Measurements from ENCODE around the gene SLC2A6.

Gene SLC2A6

DNA sequence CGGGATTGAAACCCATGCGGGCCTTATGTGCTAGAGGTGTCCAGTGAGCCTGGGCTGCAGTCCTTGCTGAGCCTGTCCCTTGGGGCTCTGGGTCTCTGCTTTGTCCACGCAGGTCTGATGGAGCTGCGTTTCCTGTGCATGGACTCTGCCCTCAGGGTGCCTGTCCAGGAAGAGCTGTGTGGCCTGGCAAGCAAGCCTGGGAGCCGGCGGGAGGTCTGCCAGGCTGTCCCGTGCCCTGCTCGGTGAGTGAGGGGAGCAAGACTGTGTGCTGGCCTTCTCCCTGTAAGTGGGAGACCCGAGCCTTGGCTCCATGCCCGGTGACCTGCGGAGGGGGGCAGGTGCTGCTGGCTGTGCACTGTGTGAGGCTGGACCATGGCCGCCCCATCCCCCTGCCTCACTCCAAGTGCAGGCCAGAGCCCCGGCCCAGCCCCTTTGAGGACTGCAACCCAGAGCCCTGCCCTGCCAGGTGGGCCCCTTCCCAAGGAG lies 30.4 kb downstream of the SLC2A6 start:
- peaks cover 4% of the 10 kb centered on the region for H3K27me3 ChIP-seq (ENCODE audit: insufficient read depth, low read length)
- no peak overlapping the region for H3K4me3 ChIP-seq (ENCODE audit: low read depth, low read length, poor library complexity, severe bottlenecking)
- no peak overlapping the region for H3K27ac ChIP-seq (ENCODE audit: low read depth, low read length, poor library complexity, severe bottlenecking)
- H3K4me1 ChIP-seq (ENCODE audit: insufficient read depth, low read length, severe bottlenecking), result no peaks in the 10 kb centered on the region
- no peaks in the 10 kb centered on the region for H3K36me3 ChIP-seq (ENCODE audit: insufficient read depth, low read length)
- no peaks in the 10 kb centered on the region for H3K9me2 ChIP-seq (ENCODE audit: low read depth, low read length)
- no peaks in the 10 kb centered on the region for H4K20me1 ChIP-seq (ENCODE audit: insufficient read depth, low read length)
- no peak for TF ChIP-seq EZH2 (IDR thresholded peaks at IDR 0.05; ENCODE audit: borderline replicate concordance, low read length)
- TF ChIP-seq, protein P1, sequence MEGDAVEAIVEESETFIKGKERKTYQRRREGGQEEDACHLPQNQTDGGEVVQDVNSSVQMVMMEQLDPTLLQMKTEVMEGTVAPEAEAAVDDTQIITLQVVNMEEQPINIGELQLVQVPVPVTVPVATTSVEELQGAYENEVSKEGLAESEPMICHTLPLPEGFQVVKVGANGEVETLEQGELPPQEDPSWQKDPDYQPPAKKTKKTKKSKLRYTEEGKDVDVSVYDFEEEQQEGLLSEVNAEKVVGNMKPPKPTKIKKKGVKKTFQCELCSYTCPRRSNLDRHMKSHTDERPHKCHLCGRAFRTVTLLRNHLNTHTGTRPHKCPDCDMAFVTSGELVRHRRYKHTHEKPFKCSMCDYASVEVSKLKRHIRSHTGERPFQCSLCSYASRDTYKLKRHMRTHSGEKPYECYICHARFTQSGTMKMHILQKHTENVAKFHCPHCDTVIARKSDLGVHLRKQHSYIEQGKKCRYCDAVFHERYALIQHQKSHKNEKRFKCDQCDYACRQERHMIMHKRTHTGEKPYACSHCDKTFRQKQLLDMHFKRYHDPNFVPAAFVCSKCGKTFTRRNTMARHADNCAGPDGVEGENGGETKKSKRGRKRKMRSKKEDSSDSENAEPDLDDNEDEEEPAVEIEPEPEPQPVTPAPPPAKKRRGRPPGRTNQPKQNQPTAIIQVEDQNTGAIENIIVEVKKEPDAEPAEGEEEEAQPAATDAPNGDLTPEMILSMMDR (IDR thresholded peaks at IDR 0.05; ENCODE audit: low read length), result no peak
- H3F3A ChIP-seq (ENCODE audit: insufficient read depth, low read length), result no peaks in the 10 kb centered on the region
- H3K4me2 ChIP-seq (ENCODE audit: low read length), result no peak overlapping the region
- no peaks in the 10 kb centered on the region for H3K79me2 ChIP-seq (ENCODE audit: insufficient read depth, low read length)
- H3K9ac ChIP-seq (ENCODE audit: low read length), result no peak overlapping the region
- H2AFZ ChIP-seq (ENCODE audit: low read length), result no peak overlapping the region
- H3K9me3 ChIP-seq (ENCODE audit: low read length), result no peaks in the 10 kb centered on the region

DNA sequence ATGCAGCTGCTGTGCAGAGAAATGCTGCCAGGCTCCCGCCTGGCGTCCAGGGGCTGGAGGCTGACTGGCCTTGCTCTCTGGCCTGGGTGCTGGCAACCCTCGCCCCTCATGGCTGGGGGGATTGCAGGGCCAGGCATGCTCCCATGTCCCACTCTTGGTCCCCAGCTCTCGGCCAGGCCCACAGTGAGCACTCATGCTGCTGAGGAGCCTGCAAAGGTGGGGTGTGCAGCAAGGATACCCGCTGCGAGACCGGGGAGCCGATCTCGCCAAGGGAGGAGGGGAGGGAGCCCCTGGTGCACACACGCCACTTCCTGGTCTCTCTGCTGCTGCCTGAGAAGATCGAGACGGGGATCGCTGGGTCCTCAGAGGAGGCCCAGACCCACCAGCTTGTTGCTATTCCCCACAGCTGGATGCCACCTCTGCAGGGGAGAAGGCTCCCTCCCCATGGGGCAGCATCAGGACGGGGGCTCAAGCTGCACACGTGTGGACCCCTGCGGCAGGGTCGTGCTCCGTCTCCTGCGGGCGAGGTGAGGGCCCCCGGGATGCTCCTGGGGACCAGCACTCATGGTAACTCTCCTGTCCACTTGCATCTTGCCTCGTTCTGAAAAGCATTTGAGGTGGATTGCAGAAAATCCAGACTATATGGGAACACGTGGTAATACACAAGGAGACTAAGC lies 33.5 kb downstream of the SLC2A6 start:
- Histone ChIP-seq H3K9me2 (ENCODE audit: low read depth, low read length) (no peaks in the 10 kb centered on the region), H3K27me3 (ENCODE audit: insufficient read depth, low read length) (peaks cover 4% of the 10 kb centered on the region; the same call in 1 of the 2 replicates), H3F3A (ENCODE audit: insufficient read depth, low read length) (no peaks in the 10 kb centered on the region), H2AFZ (ENCODE audit: low read length) (no peak overlapping the region), H3K4me1 (ENCODE audit: insufficient read depth, low read length, severe bottlenecking) (no peaks in the 10 kb centered on the region), H3K9me3 (ENCODE audit: low read length) (no peaks in the 10 kb centered on the region), H3K4me3 (ENCODE audit: low read depth, low read length, poor library complexity, severe bottlenecking) (no peak overlapping the region), H3K36me3 (ENCODE audit: insufficient read depth, low read length) (no peaks in the 10 kb centered on the region), H4K20me1 (ENCODE audit: insufficient read depth, low read length) (no peaks in the 10 kb centered on the region), H3K9ac (ENCODE audit: low read length) (no peak overlapping the region), H3K79me2 (ENCODE audit: insufficient read depth, low read length) (no peaks in the 10 kb centered on the region), H3K27ac (ENCODE audit: low read depth, low read length, poor library complexity, severe bottlenecking) (no peak overlapping the region), H3K4me2 (ENCODE audit: low read length) (no peak overlapping the region)
- TF ChIP-seq, protein P1 (IDR thresholded peaks at IDR 0.05; ENCODE audit: low read length), result no peak
- TF ChIP-seq EZH2 (IDR thresholded peaks at IDR 0.05; ENCODE audit: borderline replicate concordance, low read length), result no peak

DNA sequence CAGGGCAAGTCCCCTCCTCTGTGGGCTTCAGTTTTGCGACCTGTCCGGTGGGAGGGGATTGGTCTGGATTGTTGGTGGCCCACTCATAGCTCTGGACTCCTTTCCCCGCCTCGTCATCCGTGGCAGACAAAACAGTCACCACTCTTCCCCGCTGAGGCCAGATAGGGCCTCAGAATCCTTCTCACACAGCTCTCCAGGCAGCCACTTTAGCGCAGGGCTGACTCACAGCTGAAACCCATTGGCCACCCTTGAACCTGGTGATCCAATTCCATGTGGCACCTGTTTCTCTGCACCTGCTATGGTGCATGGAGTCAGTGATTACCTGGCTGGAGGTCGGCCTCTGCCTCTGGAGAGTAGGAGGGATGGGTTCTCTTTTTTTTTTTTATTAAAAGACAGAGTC lies 34.9 kb downstream of the SLC2A6 start:
- no peak overlapping the region for H3K9ac ChIP-seq (ENCODE audit: low read length)
- H3K79me2 ChIP-seq (ENCODE audit: insufficient read depth, low read length), result no peaks in the 10 kb centered on the region
- H2AFZ ChIP-seq (ENCODE audit: low read length), result no peak overlapping the region
- no peaks in the 10 kb centered on the region for H3K4me1 ChIP-seq (ENCODE audit: insufficient read depth, low read length, severe bottlenecking)
- H3K36me3 ChIP-seq (ENCODE audit: insufficient read depth, low read length), result no peaks in the 10 kb centered on the region
- H3K9me3 ChIP-seq (ENCODE audit: low read length), result no peaks in the 10 kb centered on the region
- H3K4me2 ChIP-seq (ENCODE audit: low read length), result no peak overlapping the region
- peaks cover 3% of the 10 kb centered on the region; the same call in 1 of the 2 replicates for H3K27me3 ChIP-seq (ENCODE audit: insufficient read depth, low read length)
- no peaks in the 10 kb centered on the region for H3K9me2 ChIP-seq (ENCODE audit: low read depth, low read length)
- H3K27ac ChIP-seq (ENCODE audit: low read depth, low read length, poor library complexity, severe bottlenecking), result no peak overlapping the region
- H3K4me3 ChIP-seq (ENCODE audit: low read depth, low read length, poor library complexity, severe bottlenecking), result no peak overlapping the region
- TF ChIP-seq, protein P1 (IDR thresholded peaks at IDR 0.05; ENCODE audit: low read length), result no peak
- no peak for TF ChIP-seq EZH2 (IDR thresholded peaks at IDR 0.05; ENCODE audit: borderline replicate concordance, low read length)
- no peaks in the 10 kb centered on the region for H3F3A ChIP-seq (ENCODE audit: insufficient read depth, low read length)
- H4K20me1 ChIP-seq (ENCODE audit: insufficient read depth, low read length), result no peaks in the 10 kb centered on the region

Data from OCI-LY1 (cell line).